NT2/D1 (cell line): ENCODE measurements around the gene PKN1.

Source experiments
- DNase-seq: peaks from one replicate; pipeline ENCODE4 v3.0.0-alpha.2; 2011; ENCODE audit warnings: low read depth, low spot score
- H3K27me3 ChIP-seq: 2 replicates; pipeline ENCODE4 v1.6.0; 2011; ENCODE audit warnings: mild to moderate bottlenecking; ENCODE audit not compliant: insufficient read length, insufficient read depth
- H3K36me3 ChIP-seq: 2 replicates; pipeline ENCODE4 v1.6.1; 2011; ENCODE audit warnings: mild to moderate bottlenecking, low read length, mixed read lengths; ENCODE audit not compliant: insufficient read depth, insufficient read length
- H3K4me1 ChIP-seq: 2 replicates; pipeline ENCODE4 v1.5.1; 2011; ENCODE audit not compliant: insufficient read depth, insufficient read length
- H3K4me3 ChIP-seq: 2 replicates; pipeline ENCODE4 v1.5.1; 2011; ENCODE audit warnings: low read depth; ENCODE audit not compliant: insufficient read length
- H3K9ac ChIP-seq: 2 replicates; pipeline ENCODE4 v1.6.0; 2011; ENCODE audit warnings: low read depth; ENCODE audit not compliant: insufficient read length
- H3K9me3 ChIP-seq: 2 replicates; pipeline ENCODE4 v1.5.1; 2011; ENCODE audit warnings: mild to moderate bottlenecking, low read length; ENCODE audit not compliant: insufficient read depth
- SUZ12 ChIP-seq: IDR thresholded peaks from 2 replicates; pipeline ENCODE4 v1.6.1; 2011; ENCODE audit not compliant: insufficient read length, insufficient read depth; ENCODE audit errors: extremely low read depth
- YY1 ChIP-seq: IDR thresholded peaks from 2 replicates; pipeline ENCODE4 v1.6.1; 2011; ENCODE audit not compliant: insufficient read length, insufficient read depth
- ZNF274 ChIP-seq: IDR thresholded peaks from 2 replicates; pipeline ENCODE4 v1.6.1; 2011; ENCODE audit warnings: mild to moderate bottlenecking, low read depth, low read length

PKN1 gene

GRCh38 chr19:14477418-14478112, 44.5 kb downstream of the PKN1 start:
- DNase-seq = no peak
- H3K4me3 ChIP-seq = no peak overlapping the region
- peaks cover 49% of the 10 kb centered on the region for H3K4me1 ChIP-seq
- TF ChIP-seq YY1 (no peak), SUZ12 (no peak), ZNF274 (no peak)
- no peak overlapping the region for H3K9ac ChIP-seq
- no peaks in the 10 kb centered on the region for H3K27me3 ChIP-seq
- peaks cover 48% of the 10 kb centered on the region for H3K36me3 ChIP-seq
- no peaks in the 10 kb centered on the region for H3K9me3 ChIP-seq

- H3K4me3 ChIP-seq = no peak overlapping the region
- no peak for TF ChIP-seq YY1
- H3K9ac ChIP-seq = peak overlapping the region; percentile 10
- peaks cover 45% of the 10 kb centered on the region for H3K4me1 ChIP-seq
- DNase-seq = no peak
- no peaks in the 10 kb centered on the region for H3K9me3 ChIP-seq
- H3K27me3 ChIP-seq = no peaks in the 10 kb centered on the region
- peaks cover 51% of the 10 kb centered on the region for H3K36me3 ChIP-seq
Observed at GRCh38 chr19:14478113-14478545, 45.0 kb downstream of the PKN1 start.

GRCh38 chr19:14479309-14479974, 46.3 kb downstream of the PKN1 start:
- H3K4me1 ChIP-seq = peaks cover 43% of the 10 kb centered on the region
- peaks cover 53% of the 10 kb centered on the region for H3K36me3 ChIP-seq
- TF ChIP-seq YY1 (no peak), SUZ12 (no peak), ZNF274 (no peak)
- H3K4me3 ChIP-seq = no peak overlapping the region
- DNase-seq = no peak
- no peaks in the 10 kb centered on the region for H3K27me3 ChIP-seq
- H3K9ac ChIP-seq = peak overlapping the region; percentile 50
- no peaks in the 10 kb centered on the region for H3K9me3 ChIP-seq

GRCh38 chr19:14479975-14480699, 47.0 kb downstream of the PKN1 start:
- peak; percentile 55 for DNase-seq
- no peaks in the 10 kb centered on the region for H3K27me3 ChIP-seq
- peaks cover 53% of the 10 kb centered on the region for H3K36me3 ChIP-seq
- H3K9me3 ChIP-seq = no peaks in the 10 kb centered on the region
- peak overlapping the region; percentile 66 for H3K9ac ChIP-seq
- TF ChIP-seq SUZ12 = no peak
- TF ChIP-seq ZNF274 = no peak
- no peak overlapping the region for H3K4me3 ChIP-seq
- peaks cover 37% of the 10 kb centered on the region for H3K4me1 ChIP-seq

- Histone ChIP-seq H3K4me3 (no peak overlapping the region), H3K9ac (peak overlapping the region; percentile 66), H3K4me1 (peaks cover 36% of the 10 kb centered on the region), H3K36me3 (peaks cover 53% of the 10 kb centered on the region), H3K27me3 (no peaks in the 10 kb centered on the region), H3K9me3 (no peaks in the 10 kb centered on the region)
- no peak for DNase-seq
- TF ChIP-seq SUZ12 (no peak), ZNF274 (no peak), YY1 (no peak)
Observed at GRCh38 chr19:14480700-14481079, 47.6 kb downstream of the PKN1 start.

- no peaks in the 10 kb centered on the region for H3K27me3 ChIP-seq
- TF ChIP-seq ZNF274 = no peak
- no peak for TF ChIP-seq SUZ12
- no peak for TF ChIP-seq YY1
- no peak overlapping the region for H3K4me3 ChIP-seq
- peaks cover 59% of the 10 kb centered on the region for H3K36me3 ChIP-seq
- H3K4me1 ChIP-seq = peaks cover 22% of the 10 kb centered on the region
- H3K9me3 ChIP-seq = no peaks in the 10 kb centered on the region
- peak overlapping the region; percentile 36 for H3K9ac ChIP-seq
- no peak for DNase-seq
Observed at GRCh38 chr19:14482172-14482941, 49.3 kb downstream of the PKN1 start.
